ENCODE data around the gene CDK16.

DNA sequence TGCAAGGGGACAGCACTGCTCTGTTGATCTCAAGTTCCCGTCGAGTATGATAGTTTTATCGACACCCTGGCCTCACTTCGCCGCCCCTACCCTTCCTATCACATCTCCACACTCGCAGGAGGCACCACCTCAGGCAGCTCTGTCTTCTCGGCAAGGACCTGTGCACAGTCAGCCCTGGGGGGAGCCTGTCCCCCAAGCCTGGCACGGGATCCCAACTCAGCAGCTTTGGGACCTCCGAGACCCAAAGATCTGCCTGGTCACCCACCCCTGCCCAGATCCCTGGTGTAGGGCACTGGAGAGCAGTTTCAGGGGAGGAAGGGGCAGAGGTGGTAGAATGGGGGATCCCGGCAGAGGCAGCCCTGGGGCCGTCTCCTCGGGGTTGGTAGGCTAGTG, 42.9 kb upstream of the CDK16 start:
- TF ChIP-seq ZFP30 (CRISPR knock-in tag; IDR thresholded peaks at IDR 0.05) (no peak), ZFP3 (CRISPR knock-in tag; IDR thresholded peaks at IDR 0.05) (no peak), ISL1 (CRISPR knock-in tag; IDR thresholded peaks at IDR 0.05) (no peak), GLIS3 (CRISPR knock-in tag; IDR thresholded peaks at IDR 0.05) (no peak), TCF4 (CRISPR knock-in tag; IDR thresholded peaks at IDR 0.05; ENCODE audit: borderline replicate concordance) (no peak)
- TF ChIP-seq, protein P1, sequence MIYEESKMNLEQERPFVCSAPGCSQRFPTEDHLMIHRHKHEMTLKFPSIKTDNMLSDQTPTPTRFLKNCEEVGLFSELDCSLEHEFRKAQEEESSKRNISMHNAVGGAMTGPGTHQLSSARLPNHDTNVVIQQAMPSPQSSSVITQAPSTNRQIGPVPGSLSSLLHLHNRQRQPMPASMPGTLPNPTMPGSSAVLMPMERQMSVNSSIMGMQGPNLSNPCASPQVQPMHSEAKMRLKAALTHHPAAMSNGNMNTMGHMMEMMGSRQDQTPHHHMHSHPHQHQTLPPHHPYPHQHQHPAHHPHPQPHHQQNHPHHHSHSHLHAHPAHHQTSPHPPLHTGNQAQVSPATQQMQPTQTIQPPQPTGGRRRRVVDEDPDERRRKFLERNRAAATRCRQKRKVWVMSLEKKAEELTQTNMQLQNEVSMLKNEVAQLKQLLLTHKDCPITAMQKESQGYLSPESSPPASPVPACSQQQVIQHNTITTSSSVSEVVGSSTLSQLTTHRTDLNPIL (CRISPR knock-in tag; IDR thresholded peaks at IDR 0.05; ENCODE audit: low read depth): no peak

All from SK-N-SH treated with all-trans-retinoic acid at 6 μM for 48 hours (cell line).